ENCODE data around the gene MAP3K12. TPM values are rescaled to one million over a fixed set of nuclear protein-coding genes. Genes with fewer than 3 reads are reported as not detected.

MAP3K12 gene
- polyA plus RNA-seq, 1 donor from 2014 or later = 82.0 TPM

GRCh38 chr12:53466640-53467039 is 32.6 kb downstream of the MAP3K12 start:
- Histone ChIP-seq H4K20me1 (ENCODE audit: insufficient read depth) (peaks cover 26% of the 10 kb centered on the region), H3K27ac (ENCODE audit: low read length) (no peak overlapping the region), H3K9me2 (ENCODE audit: insufficient read depth, low read length) (no peaks in the 10 kb centered on the region), H3K4me2 (ENCODE audit: low read length) (no peak overlapping the region), H2AFZ (ENCODE audit: low read depth, low read length) (no peak overlapping the region), H3K79me2 (replicated peaks; ENCODE audit: insufficient read depth, low read length) (peaks cover 20% of the 10 kb centered on the region), H3K36me3 (ENCODE audit: insufficient read depth, low read length) (peaks cover 19% of the 10 kb centered on the region), H3K9me3 (ENCODE audit: low read length) (no peaks in the 10 kb centered on the region), H3K27me3 (ENCODE audit: insufficient read depth, low read depth, low read length) (no peaks in the 10 kb centered on the region), H3K4me3 (ENCODE audit: low read length) (no peak overlapping the region), H3K9ac (ENCODE audit: low read length) (no peak overlapping the region), H3F3A (ENCODE audit: insufficient read depth, low read length, poor library complexity, severe bottlenecking) (no peaks in the 10 kb centered on the region)
- TF ChIP-seq EP300 (conservative IDR thresholded peaks at IDR 0.05; ENCODE audit: poor library complexity, severe bottlenecking) (no peak), CTCF (IDR thresholded peaks at IDR 0.05; ENCODE audit: poor library complexity, severe bottlenecking) (no peak), TAF1 (IDR thresholded peaks at IDR 0.05; ENCODE audit: low read depth) (no peak), EZH2 (IDR thresholded peaks at IDR 0.05; ENCODE audit: borderline replicate concordance, insufficient read depth, low read length, poor library complexity, severe bottlenecking) (no peak), SMC3 (conservative IDR thresholded peaks at IDR 0.05; ENCODE audit: poor library complexity) (no peak), MXI1 (conservative IDR thresholded peaks at IDR 0.05; ENCODE audit: poor library complexity, severe bottlenecking) (no peak), RAD21 (conservative IDR thresholded peaks at IDR 0.05) (no peak), POLR2AphosphoS5 (IDR thresholded peaks at IDR 0.05) (no peak)
- TF ChIP-seq, protein P1, sequence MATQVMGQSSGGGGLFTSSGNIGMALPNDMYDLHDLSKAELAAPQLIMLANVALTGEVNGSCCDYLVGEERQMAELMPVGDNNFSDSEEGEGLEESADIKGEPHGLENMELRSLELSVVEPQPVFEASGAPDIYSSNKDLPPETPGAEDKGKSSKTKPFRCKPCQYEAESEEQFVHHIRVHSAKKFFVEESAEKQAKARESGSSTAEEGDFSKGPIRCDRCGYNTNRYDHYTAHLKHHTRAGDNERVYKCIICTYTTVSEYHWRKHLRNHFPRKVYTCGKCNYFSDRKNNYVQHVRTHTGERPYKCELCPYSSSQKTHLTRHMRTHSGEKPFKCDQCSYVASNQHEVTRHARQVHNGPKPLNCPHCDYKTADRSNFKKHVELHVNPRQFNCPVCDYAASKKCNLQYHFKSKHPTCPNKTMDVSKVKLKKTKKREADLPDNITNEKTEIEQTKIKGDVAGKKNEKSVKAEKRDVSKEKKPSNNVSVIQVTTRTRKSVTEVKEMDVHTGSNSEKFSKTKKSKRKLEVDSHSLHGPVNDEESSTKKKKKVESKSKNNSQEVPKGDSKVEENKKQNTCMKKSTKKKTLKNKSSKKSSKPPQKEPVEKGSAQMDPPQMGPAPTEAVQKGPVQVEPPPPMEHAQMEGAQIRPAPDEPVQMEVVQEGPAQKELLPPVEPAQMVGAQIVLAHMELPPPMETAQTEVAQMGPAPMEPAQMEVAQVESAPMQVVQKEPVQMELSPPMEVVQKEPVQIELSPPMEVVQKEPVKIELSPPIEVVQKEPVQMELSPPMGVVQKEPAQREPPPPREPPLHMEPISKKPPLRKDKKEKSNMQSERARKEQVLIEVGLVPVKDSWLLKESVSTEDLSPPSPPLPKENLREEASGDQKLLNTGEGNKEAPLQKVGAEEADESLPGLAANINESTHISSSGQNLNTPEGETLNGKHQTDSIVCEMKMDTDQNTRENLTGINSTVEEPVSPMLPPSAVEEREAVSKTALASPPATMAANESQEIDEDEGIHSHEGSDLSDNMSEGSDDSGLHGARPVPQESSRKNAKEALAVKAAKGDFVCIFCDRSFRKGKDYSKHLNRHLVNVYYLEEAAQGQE (IDR thresholded peaks at IDR 0.05; ENCODE audit: borderline replicate concordance) = no peak

DNA sequence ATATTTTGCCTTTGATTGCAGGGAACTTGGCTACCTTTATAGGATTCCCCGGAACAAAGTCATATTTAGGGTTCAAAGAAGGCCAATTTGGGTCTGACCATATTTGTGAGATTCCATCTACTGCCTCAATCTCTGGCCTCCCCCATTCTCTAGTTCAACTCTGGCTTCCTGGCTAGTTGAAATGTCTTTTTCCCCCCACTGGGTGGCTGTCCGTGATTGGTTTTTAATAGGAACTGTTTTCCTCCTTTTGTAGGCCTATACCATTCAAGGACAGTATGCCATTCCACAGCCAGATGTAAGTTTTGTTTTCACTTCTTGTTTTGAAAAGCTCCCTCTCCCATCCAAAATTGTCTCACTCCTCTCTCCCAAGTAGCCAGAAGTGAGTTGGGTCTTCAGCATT is 33.6 kb downstream of the MAP3K12 start:
- no peak overlapping the region for H3K4me3 ChIP-seq (ENCODE audit: low read length)
- no peak overlapping the region for H3K9ac ChIP-seq (ENCODE audit: low read length)
- H2AFZ ChIP-seq (ENCODE audit: low read depth, low read length) = no peak overlapping the region
- H3K9me3 ChIP-seq (ENCODE audit: low read length) = no peaks in the 10 kb centered on the region
- H3F3A ChIP-seq (ENCODE audit: insufficient read depth, low read length, poor library complexity, severe bottlenecking) = no peaks in the 10 kb centered on the region
- peaks cover 19% of the 10 kb centered on the region for H3K36me3 ChIP-seq (ENCODE audit: insufficient read depth, low read length)
- H3K27ac ChIP-seq (ENCODE audit: low read length) = no peak overlapping the region
- H3K79me2 ChIP-seq (replicated peaks; ENCODE audit: insufficient read depth, low read length) = peaks cover 30% of the 10 kb centered on the region
- no peak overlapping the region for H3K4me2 ChIP-seq (ENCODE audit: low read length)
- H3K9me2 ChIP-seq (ENCODE audit: insufficient read depth, low read length) = no peaks in the 10 kb centered on the region
- TF ChIP-seq MXI1 (conservative IDR thresholded peaks at IDR 0.05; ENCODE audit: poor library complexity, severe bottlenecking) = no peak
- TF ChIP-seq SMC3 (conservative IDR thresholded peaks at IDR 0.05; ENCODE audit: poor library complexity) = no peak
- no peak for TF ChIP-seq EP300 (conservative IDR thresholded peaks at IDR 0.05; ENCODE audit: poor library complexity, severe bottlenecking)
- TF ChIP-seq TAF1 (IDR thresholded peaks at IDR 0.05; ENCODE audit: low read depth) = no peak
- no peak for TF ChIP-seq POLR2AphosphoS5 (IDR thresholded peaks at IDR 0.05)
- no peak for TF ChIP-seq EZH2 (IDR thresholded peaks at IDR 0.05; ENCODE audit: borderline replicate concordance, insufficient read depth, low read length, poor library complexity, severe bottlenecking)
- no peak for TF ChIP-seq CTCF (IDR thresholded peaks at IDR 0.05; ENCODE audit: poor library complexity, severe bottlenecking)
- no peak for TF ChIP-seq RAD21 (conservative IDR thresholded peaks at IDR 0.05)
- TF ChIP-seq, protein P1 (IDR thresholded peaks at IDR 0.05; ENCODE audit: borderline replicate concordance) = no peak
- peaks cover 26% of the 10 kb centered on the region for H4K20me1 ChIP-seq (ENCODE audit: insufficient read depth)
- no peaks in the 10 kb centered on the region for H3K27me3 ChIP-seq (ENCODE audit: insufficient read depth, low read depth, low read length)

All from neural cell (in vitro differentiated cells).